ENCODE results near the gene TMEM120A.
"Not testable (repeated sequence)": the region's sequence is repeated elsewhere in the genome, so short reads cannot be mapped to it uniquely, and the experiment has no call there.

TMEM120A gene

GRCh38 chr7:75994388-75995051 is at the start of gene TMEM120A:
Gene TMEM120A, minus strand, starts transcription at chr7:75994595. Its CDS starts 25 bp downstream, at chr7:75994570.
- DNase-seq (ENCODE audit: low read depth, low spot score), result peak; percentile 31
- CTCF ChIA-PET, result interaction anchor here (1.0 to 1.1 kb wide), 3 partner anchors 9 to 130 kb away, joined by 3 read pairs; no protein-coding TSS in a partner anchor
- peak; percentile 41 for TF ChIP-seq CTCF (IDR thresholded peaks at IDR 0.05; ENCODE audit: insufficient read depth, low read length, missing control alignments)
- POLR2A ChIA-PET, result interaction anchor here (0.6 to 1.5 kb wide), 4 partner anchors 18 to 128 kb away, joined by 3 to 5 read pairs (median 4); no protein-coding TSS in a partner anchor
- H3K4me3 ChIP-seq (ENCODE audit: low read depth, low read length), result peak within 1 kb of the TSS; percentile 80

- DNase-seq (ENCODE audit: low read depth, low spot score), result no peak
- CTCF ChIA-PET, result interaction anchor here (2.4 kb wide), 1 partner anchor 19 kb away, joined by 10 read pairs; no protein-coding TSS in a partner anchor
- no peak for TF ChIP-seq CTCF (IDR thresholded peaks at IDR 0.05; ENCODE audit: insufficient read depth, low read length, missing control alignments)
- POLR2A ChIA-PET, result no interaction called here
- no peak overlapping the region for H3K4me3 ChIP-seq (ENCODE audit: low read depth, low read length)
Measured at GRCh38 chr7:76040126-76040525, 45.7 kb upstream of the TMEM120A start.

GRCh38 chr7:76037310-76037709 is 42.9 kb upstream of the TMEM120A start:
- TF ChIP-seq CTCF (IDR thresholded peaks at IDR 0.05; ENCODE audit: insufficient read depth, low read length, missing control alignments), result no peak
- ChIA-PET CTCF (interaction anchor here (0.6 to 1.9 kb wide), 7 partner anchors 9 to 226 kb away, joined by 3 to 14 read pairs (median 3); partner anchors contain the start of gene RHBDD2), POLR2A (interaction anchor here (1.0 to 3.4 kb wide), 2 partner anchors 10 to 17 kb away, joined by 4 to 23 read pairs; partner anchors contain the start of genes MDH2 and STYXL1)
- H3K4me3 ChIP-seq (ENCODE audit: low read depth, low read length), result no peak overlapping the region
- peak; percentile 67 for DNase-seq (ENCODE audit: low read depth, low spot score)

GRCh38 chr7:76031964-76032363 is 37.6 kb upstream of the TMEM120A start:
- CTCF ChIA-PET, result interaction anchor here (6.0 kb wide), 1 partner anchor 12 kb away, joined by 30 read pairs; no protein-coding TSS in a partner anchor
- POLR2A ChIA-PET, result no interaction called here
- no peak overlapping the region for H3K4me3 ChIP-seq (ENCODE audit: low read depth, low read length)
- DNase-seq (ENCODE audit: low read depth, low spot score), result no peak
- TF ChIP-seq CTCF (IDR thresholded peaks at IDR 0.05; ENCODE audit: insufficient read depth, low read length, missing control alignments), result no peak

GRCh38 chr7:76029682-76030081 is 35.3 kb upstream of the TMEM120A start:
- DNase-seq (ENCODE audit: low read depth, low spot score); POLR2A ChIA-PET; H3K4me3 ChIP-seq (ENCODE audit: low read depth, low read length): not testable (repeated sequence)
- CTCF ChIA-PET, result interaction anchor here (0.6 to 2.3 kb wide), 2 partner anchors 10 to 14 kb away, joined by 3 to 12 read pairs; no protein-coding TSS in a partner anchor

GRCh38 chr7:76023002-76023401 is 28.6 kb upstream of the TMEM120A start:
- no peak overlapping the region for H3K4me3 ChIP-seq (ENCODE audit: low read depth, low read length)
- ChIA-PET CTCF (interaction anchor here (7.5 kb wide), 1 partner anchor 154 kb away, joined by 229 read pairs; no protein-coding TSS in a partner anchor), POLR2A (no interaction called here)
- no peak for DNase-seq (ENCODE audit: low read depth, low spot score)
- no peak for TF ChIP-seq CTCF (IDR thresholded peaks at IDR 0.05; ENCODE audit: insufficient read depth, low read length, missing control alignments)
